AG04450 (cell line): ENCODE data around the gene SLC51A. TPM values are rescaled to one million over a fixed set of nuclear protein-coding genes. Genes with fewer than 3 reads are reported as not detected.
"Not testable (repeated sequence)": the region's sequence is repeated elsewhere in the genome, so short reads cannot be mapped to it uniquely, and the experiment has no call there.

Experiments used
- CTCF ChIA-PET: fragments of 300-600, 350-600 bp; formaldehyde crosslinking; extraction: SDS; loops from one replicate; lab custom pipeline; 2022; ENCODE audit warnings: antibody characterized with exemption, inconsistent platforms; lab: Charles Lee
- POLR2A ChIA-PET: fragments of 350-600 bp; formaldehyde crosslinking; extraction: SDS; loops from one replicate; lab custom pipeline; 2021; ENCODE audit warnings: antibody characterized with exemption, inconsistent platforms; lab: Yijun Ruan, JAX
- DNase-seq: peaks from one replicate; pipeline ENCODE4 v3.0.0-alpha.2; 2011; ENCODE audit warnings: low read depth, low spot score
- H3K27ac ChIP-seq: one replicate; pipeline ENCODE4 v1.5.1; 2012; ENCODE audit warnings: low read depth, low read length, control low read depth
- H3K27me3 ChIP-seq: one replicate; pipeline ENCODE4 v1.6.0; 2012; ENCODE audit warnings: low read length; ENCODE audit not compliant: control insufficient read depth, insufficient read depth
- H3K4me3 ChIP-seq: 2 replicates; pipeline ENCODE4 v1.5.1; 2011; ENCODE audit warnings: mild to moderate bottlenecking, low read depth, low read length, control low read depth
- H3K9me3 ChIP-seq: 2 replicates; pipeline ENCODE4 v1.5.1; 2012; ENCODE audit warnings: low read length; ENCODE audit not compliant: control insufficient read depth, insufficient read depth
- polyA minus RNA-seq: library from RNA; depleted of rRNA, polyadenylated mRNA; stranded (reverse); fragments of >200 nt; gene quantifications from 2 replicates; pipeline ENCODE4 v1.2.3, GENCODE V29; 2011; rRNA and poly(A)+ RNA removed
- polyA plus RNA-seq: library from polyadenylated mRNA; depleted of rRNA; stranded (reverse); fragments of >200 nt; gene quantifications from 2 replicates; pipeline ENCODE4 v1.2.3, GENCODE V29; 2011; rRNA removed
- TF ChIP-seq, protein P1 (sequence below): IDR thresholded peaks from 2 replicates; pipeline ENCODE4 v1.5.1; 2011; ENCODE audit warnings: low read depth, low read length, control low read depth, inconsistent platforms

Gene SLC51A
- not detected in 2 replicates for polyA plus RNA-seq
- polyA minus RNA-seq: not detected in 2 replicates

DNA sequence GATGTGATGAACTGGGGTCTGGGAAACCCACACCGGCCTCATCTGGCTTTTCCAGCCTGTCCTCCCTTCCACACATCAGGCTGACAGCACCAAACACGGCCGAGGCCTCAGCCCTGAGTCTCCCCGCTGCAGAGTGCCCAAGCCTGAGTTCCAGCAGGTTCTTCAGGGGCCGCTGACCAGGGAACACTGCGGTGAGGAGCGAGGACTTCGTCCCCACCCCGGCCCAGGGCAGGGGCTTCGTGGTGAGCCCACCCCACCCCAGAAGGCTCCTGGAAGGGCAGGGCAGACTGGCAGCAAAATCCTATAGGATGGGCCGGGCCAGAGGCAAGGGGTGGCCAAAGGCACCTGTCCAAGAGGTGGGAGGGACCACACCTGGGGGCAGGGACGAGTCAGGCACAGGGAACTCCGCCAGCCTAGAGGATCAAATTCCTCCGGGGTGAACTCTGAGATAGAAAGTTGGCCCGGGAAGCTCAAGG lies at the start of gene SLC51A:
SLC51A (plus strand) TSS at position 446 of the 476 bp plus-strand sequence. CDS start 179 bp downstream, outside the sequence.
- H3K27me3 ChIP-seq: peaks cover 15% of the 10 kb centered on the region
- DNase-seq: no peak
- no peak within 1 kb of the TSS for H3K4me3 ChIP-seq
- H3K9me3 ChIP-seq: no peaks in the 10 kb centered on the region; the same call in 1 of the 2 replicates
- TF ChIP-seq, protein P1, sequence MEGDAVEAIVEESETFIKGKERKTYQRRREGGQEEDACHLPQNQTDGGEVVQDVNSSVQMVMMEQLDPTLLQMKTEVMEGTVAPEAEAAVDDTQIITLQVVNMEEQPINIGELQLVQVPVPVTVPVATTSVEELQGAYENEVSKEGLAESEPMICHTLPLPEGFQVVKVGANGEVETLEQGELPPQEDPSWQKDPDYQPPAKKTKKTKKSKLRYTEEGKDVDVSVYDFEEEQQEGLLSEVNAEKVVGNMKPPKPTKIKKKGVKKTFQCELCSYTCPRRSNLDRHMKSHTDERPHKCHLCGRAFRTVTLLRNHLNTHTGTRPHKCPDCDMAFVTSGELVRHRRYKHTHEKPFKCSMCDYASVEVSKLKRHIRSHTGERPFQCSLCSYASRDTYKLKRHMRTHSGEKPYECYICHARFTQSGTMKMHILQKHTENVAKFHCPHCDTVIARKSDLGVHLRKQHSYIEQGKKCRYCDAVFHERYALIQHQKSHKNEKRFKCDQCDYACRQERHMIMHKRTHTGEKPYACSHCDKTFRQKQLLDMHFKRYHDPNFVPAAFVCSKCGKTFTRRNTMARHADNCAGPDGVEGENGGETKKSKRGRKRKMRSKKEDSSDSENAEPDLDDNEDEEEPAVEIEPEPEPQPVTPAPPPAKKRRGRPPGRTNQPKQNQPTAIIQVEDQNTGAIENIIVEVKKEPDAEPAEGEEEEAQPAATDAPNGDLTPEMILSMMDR: no peak
- H3K27ac ChIP-seq: no peak within 1 kb of the TSS
- POLR2A ChIA-PET: no interaction called here
- CTCF ChIA-PET: no interaction called here

DNA sequence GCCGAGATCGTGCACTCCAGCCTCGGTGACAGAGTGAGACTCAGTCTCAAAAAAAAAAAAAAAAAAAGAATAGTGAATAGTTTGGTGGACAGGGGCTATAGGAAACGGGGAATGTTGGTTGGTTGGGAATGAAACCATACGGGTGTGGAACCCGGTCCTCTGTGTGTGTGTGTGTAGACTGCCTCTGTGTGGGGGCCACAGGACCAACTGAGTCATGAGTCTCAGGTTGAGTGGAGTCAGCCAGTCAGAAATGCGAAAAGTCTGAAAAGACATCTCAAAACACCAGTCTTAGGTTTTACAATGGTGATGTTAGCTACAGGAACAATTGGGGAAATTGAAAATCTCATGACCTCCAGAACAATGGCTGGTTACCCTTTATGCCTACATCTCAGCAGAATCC lies 49.6 kb upstream of the SLC51A start:
- TF ChIP-seq, protein P1: no peak
- Histone ChIP-seq H3K4me3 (no peak overlapping the region), H3K27ac (no peak overlapping the region), H3K27me3 (no peaks in the 10 kb centered on the region), H3K9me3 (no peaks in the 10 kb centered on the region)
- no peak for DNase-seq
- POLR2A ChIA-PET: no interaction called here
- CTCF ChIA-PET: interaction anchor here (0.7 kb wide), 1 partner anchor 878 kb away, joined by 7 read pairs; no protein-coding TSS in a partner anchor

DNA sequence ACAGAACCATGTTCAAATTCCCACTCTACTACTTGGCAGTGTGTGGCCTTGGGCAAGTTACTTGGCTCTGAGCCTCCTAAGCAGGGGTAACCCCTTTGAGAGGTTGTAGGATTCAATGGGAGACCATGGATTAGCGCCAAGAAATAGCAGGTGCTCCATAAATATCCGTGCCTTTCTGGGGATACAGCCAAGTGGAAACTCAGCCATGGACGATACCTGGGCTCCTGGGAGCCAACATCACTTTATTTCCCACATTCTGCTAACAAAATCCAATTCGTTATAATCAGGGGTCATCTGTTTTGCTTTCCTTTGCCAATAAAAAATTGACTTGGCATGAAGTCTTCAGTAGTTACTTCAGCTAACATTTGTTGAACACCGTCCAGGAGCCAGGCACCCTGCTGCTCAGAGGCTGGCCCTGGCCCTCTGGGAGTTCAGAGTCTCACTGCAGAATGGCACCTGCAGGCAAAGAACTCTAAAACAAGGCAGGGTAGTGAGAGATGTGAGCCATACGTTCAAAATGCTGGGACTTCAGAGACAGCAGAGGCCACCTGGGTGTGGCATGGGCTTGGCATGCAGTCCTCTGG lies 47.4 kb upstream of the SLC51A start:
- Histone ChIP-seq H3K27me3 (no peaks in the 10 kb centered on the region), H3K27ac (no peak overlapping the region), H3K9me3 (no peaks in the 10 kb centered on the region), H3K4me3 (no peak overlapping the region)
- ChIA-PET POLR2A (no interaction called here), CTCF (no interaction called here)
- no peak for DNase-seq
- TF ChIP-seq, protein P1: no peak

DNA sequence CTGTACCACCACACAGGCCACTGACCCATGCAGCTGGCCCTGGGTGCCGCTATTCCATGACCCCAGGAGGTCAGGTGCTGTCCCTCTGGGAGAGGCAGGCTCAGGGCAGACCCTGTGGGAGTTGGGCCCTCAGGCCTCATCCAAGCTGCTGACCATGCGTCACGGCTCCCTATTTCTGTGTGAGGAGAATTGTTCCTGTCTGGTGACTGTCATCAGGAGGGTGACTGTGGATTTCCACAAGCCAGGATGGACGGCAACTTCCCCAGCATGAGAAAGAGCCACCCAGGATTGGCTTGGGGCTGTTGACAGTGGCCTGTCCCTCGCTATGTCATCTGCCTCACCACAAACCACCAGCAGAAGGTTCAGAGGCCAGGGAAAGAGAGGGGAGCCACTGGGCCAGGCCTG lies 46.5 kb upstream of the SLC51A start:
- no peaks in the 10 kb centered on the region for H3K9me3 ChIP-seq
- CTCF ChIA-PET: no interaction called here

DNA sequence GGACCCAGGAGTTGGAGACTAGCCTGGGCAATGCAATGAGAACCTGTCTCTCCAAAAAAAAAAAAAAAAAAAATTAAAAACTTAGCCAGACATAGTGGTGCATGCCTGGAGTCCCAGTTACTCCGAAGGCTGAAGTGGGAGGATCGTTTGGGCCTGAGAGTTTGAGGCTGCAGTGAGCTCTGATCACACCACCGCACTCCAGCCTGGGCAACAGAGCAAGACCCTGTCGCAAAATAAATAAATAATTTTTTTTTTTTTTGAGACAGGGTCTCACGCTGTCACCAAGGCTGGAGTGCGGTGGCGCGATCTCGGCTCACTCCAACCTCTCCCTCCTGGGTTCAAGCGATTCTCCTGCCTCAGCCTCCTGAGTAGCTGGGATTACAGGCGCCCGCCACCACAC lies 46.0 kb upstream of the SLC51A start:
- H3K27me3 ChIP-seq, POLR2A ChIA-PET, CTCF ChIA-PET, H3K4me3 ChIP-seq, DNase-seq, H3K9me3 ChIP-seq, H3K27ac ChIP-seq: not testable (repeated sequence)

More for the DNA sequence above, 46.5 kb upstream of the SLC51A start:
- POLR2A ChIA-PET: no interaction called here
- Histone ChIP-seq H3K4me3 (no peak overlapping the region), H3K27me3 (no peaks in the 10 kb centered on the region), H3K27ac (no peak overlapping the region)
- TF ChIP-seq, protein P1: no peak
- DNase-seq: no peak
